Right kidney (tissue), 1 donor: ENCODE data around the gene OXTR.

Experiments used
- DNase-seq: peaks from one replicate; pipeline ENCODE4 v3.0.0-alpha.2; 2016

OXTR gene

DNA sequence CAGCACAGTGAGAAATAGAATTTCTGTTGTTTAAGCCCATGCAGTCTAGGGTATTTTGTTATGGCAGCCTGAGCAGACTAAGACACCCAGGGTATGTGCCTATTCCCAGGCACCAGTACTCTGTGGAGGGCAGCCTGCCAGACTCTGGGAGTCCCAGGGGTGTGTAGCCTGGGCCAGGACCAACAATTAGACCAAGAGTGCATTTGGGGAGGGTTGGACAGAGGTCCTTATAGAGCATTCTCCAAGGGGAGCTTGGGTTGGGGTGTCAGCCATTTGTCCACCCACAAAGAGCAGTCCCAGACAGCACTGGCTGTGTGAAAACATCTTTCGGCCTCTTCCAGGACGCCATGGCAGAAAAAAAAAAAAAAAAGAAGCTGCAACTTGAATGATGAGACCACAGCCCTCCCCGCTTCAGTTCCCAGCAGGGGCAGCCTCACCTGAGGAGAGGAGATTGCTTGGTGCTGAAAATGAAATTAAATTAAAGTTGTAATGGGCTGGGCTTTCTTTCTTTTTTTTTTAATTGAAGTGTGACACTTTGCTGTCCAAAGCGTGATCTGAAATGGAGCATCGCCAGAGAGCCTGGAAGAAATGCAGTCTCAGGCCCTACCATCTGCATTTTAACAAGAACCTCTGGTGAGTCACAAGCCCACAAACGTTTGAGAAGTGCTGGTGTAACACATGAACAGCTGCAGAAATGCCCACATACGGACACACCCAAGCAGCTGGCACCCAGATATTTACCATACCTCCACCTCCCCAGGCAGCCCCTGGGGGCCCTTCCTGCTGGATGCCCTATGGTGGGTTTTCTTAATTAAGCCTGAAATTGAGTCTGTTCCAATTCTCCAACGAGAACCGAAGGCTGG is 57.1 kb downstream of the OXTR start:
- no peak for DNase-seq

DNA sequence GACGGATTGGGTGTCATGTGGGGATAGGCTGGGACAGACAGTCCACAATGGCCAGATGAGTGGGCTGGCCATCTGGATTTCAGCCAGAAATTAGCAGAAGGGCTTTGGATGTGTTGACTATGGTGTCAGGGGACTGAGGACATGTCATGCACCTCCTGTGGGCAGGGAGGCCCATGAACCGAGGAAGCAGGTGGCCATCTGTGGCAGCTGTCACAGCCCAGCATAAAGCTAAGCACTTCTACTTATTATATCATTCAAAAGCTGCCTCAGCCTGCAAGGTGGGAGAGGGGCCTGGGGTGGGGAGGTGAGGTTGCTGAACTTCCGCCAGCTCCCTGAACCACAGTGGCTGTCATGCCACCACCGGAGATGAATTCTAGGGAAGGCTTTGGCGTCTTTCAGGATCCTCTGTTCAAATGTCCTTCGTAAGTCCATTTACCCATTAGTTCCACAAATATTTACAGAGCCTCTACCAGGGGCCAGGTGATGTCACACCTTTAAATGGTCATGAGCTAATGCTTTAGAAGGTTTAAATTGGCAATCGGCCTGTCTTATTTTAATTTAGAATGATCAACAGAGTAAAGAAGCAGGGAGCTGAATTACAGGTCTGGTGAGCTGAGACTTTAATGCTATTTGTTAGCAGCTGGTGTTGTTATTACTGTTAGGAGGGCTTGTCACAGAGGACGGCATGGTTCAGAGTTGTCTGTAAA is 59.5 kb downstream of the OXTR start:
- no peak for DNase-seq

DNA sequence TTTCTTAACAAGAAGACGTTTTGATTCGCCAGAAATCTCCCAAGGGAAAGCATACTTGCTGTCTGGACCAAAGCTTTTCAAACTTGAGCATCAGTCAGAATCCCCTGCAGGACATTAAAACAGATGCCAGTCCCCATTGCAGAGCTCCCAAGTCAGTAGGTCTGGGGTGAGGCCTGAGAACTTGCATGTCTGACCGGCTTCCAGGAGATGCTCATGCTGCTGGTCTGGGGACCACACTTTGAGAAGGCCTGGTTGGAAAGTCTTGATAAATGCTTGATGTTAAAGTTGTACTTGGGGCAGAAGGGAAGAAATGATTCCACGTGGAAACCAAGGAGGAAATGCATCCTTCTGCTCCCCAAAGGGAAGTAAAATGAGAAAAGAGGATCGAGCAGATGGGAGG is 60.1 kb downstream of the OXTR start:
- DNase-seq, result no peak

- no peak for DNase-seq
These were observed 63.8 kb downstream of the OXTR start for GRCh38 chr3:8705575-8705974.

GRCh38 chr3:8702560-8702959 is 66.9 kb downstream of the OXTR start:
- DNase-seq, result no peak
